Left cardiac atrium (tissue), 4 donors: ENCODE measurements around the gene GREB1L. TPM values are rescaled to one million over a fixed set of nuclear protein-coding genes. Genes with fewer than 3 reads are reported as not detected.
"Not testable (repeated sequence)": the region's sequence is repeated elsewhere in the genome, so short reads cannot be mapped to it uniquely, and the experiment has no call there.

Experiments
- ATAC-seq, 2 donors: fragments of 200-7000 bp; cut with Tn5 transposase; one replicate each; pipeline ENCODE4 v1.9.1; 2020; ENCODE audit warnings: mild to moderate bottlenecking in 2 of 2, moderate library complexity in 2 of 2
- DNase-seq: peaks from one replicate; pipeline ENCODE4 v3.0.0-alpha.2; 2020
- intact Hi-C, 2 donors: fragments of 100-400 bp; cut with DNase I; formaldehyde crosslinking; loops; one replicate each; pipeline versions ENCODE4 v1.14.1 to v1.15.1; 2022 to 2023
- total RNA-seq, 2 donors: library from RNA; stranded (reverse); fragmentation: NEBNext Ultra II Directional; extraction: Animal tissue kit (Norgen Biotek cat#: 25700); gene quantifications; one replicate each; pipeline ENCODE4 v1.2.1, GENCODE V29; 2021
- donor health status: DM: no; HTN: yes; CAD: no.
- donor health status: DM: no; HTN: yes; CAD: no; lungs with severe emphysema.
- donor health status: DM: yes; HTN: yes; CAD: no.
- donor health status: Dilated cardiomyopathy.

GREB1L gene
- total RNA-seq, 2 donors from 2014 or later = 12.0 to 19.7 TPM

- no peak for ATAC-seq
- no peak for DNase-seq
- intact Hi-C loops = no loop called here
Observed at GRCh38 chr18:21336846-21337245, 94.8 kb downstream of the GREB1L start.

DNA sequence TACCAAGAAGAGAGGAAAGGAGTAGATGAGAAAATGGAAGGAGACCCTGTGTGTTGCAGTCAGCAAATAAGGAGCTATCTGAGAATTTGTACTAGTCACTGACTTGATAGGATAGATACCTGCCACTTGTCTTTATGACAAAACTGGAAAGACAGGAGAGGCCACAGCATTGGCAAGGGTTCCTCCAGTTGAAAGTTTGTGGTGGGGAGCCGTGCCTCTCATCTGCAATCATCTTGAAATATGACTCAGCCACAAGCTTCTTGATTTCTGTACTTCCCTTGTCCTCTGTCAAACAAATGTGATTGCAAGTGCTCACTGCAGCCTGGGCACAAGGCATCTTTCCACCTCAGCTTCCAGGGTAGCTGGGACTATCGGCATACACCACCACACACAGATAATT lies 99.1 kb downstream of the GREB1L start:
- ATAC-seq = no peak
- intact Hi-C loops = no loop called here

DNA sequence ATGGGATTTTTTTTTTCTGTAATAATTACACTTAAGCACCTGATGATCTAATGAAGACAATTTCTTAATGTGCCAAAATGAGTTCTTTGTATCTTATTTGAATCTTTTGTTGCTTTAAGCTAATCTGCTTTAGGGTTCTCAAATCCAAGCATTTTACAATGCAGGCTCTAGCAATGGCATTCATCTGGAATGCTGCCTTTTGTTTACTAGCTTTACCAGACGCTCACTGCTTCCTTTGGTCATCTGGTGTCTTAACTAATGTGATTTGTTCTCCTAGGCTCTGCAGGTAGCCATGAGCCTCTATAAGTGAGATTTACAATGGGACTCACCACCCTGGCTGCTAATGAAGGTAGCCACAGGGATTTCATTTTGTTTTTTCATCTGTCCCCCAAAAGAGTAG lies 100.3 kb downstream of the GREB1L start:
- ATAC-seq = no peak
- no peak for DNase-seq
- intact Hi-C loops = no loop called here

More for the DNA sequence above, 99.1 kb downstream of the GREB1L start:
- no peak for DNase-seq

DNA sequence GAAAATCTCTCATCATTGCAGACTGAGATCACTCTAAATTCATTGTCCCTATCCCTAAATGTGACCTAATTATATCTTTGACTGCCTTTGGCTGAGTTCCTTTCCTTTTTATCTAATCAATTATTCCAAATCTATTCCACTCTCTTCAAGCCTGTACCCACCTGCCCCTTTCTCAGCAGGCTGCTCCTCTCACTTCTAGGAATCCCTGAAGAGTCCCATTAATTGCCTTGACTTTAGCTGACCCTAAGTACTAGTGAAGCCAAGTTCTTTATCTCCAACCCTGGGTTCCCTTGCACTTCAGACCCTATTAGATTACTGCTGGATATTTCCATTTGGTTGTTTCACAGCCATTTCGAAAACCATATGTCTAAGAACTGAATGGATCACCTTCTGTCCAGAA lies 102.8 kb downstream of the GREB1L start:
- ATAC-seq (no peak), DNase-seq (no peak)
- intact Hi-C loops = no loop called here

- intact Hi-C loops = no loop called here
- ATAC-seq (no peak), DNase-seq (no peak)
Observed at GRCh38 chr18:21345840-21346239, 103.8 kb downstream of the GREB1L start.

GRCh38 chr18:21359746-21360145 lies 117.7 kb downstream of the GREB1L start:
- DNase-seq (no peak), ATAC-seq (no peak)
- intact Hi-C loops = loop anchor here in 1 of 2 donors (10.0 kb wide), 2 partner anchors 55 to 115 kb away; partner anchors contain the start of gene GREB1L

DNA sequence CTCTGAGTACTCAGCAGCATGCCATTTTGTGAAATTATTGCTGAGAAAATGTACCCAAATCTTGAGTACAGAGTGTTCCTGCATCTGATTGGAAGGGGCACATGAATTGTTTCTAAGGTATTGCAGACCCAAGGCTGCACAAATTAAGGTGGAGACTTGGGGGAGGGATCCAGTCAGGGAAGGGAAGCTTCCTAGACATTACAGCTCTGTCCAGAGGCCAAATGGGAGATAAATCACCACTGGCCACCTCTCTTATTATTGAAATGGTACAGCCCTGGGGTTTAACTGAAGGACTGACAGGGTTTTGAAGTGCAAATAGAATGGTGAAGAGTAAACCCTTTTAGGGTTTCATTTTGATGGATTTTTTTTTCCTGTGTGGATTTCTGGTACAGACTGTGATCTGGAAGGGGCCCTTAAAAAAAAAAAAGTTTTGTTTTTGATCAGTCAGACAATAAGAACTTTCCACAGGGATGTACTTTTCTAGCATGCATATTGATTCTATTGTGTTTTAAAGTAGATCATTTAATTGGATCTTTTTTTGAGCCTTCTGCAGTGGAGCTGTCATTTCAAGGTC lies 119.4 kb downstream of the GREB1L start:
- DNase-seq = no peak
- ATAC-seq = peak; percentile 27 to 37
- intact Hi-C loops = loop anchor here in 1 of 2 donors (10.0 kb wide), 2 partner anchors 57 to 117 kb away; partner anchors contain the start of gene GREB1L

GRCh38 chr18:21362831-21363230 lies 120.8 kb downstream of the GREB1L start:
- no peak for DNase-seq
- ATAC-seq = no peak
- intact Hi-C loops = loop anchor here in 1 of 2 donors (10.0 kb wide), 2 partner anchors 58 to 118 kb away; partner anchors contain the start of gene GREB1L

DNA sequence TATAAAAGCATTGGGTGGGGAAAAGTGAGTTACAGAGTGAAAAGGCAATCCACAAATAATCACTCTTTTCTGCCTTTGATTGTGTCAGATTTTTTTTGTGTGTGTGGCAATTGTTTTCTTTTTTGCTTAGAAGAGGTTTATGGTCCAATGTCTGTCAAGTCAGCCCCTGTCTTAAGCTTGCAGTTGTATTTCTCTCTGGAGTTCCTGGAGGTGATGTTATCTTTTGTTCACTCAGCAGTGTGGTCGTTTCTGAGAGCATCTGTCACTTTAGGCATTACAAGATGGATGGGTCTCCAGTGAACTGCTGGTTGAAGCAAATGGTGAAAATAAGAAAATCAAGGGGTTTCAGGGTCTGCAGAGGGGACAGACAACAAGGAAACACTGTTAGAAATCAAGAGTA lies 121.3 kb downstream of the GREB1L start:
- no peak for ATAC-seq
- intact Hi-C loops = loop anchor here in 1 of 2 donors (10.0 kb wide), 2 partner anchors 59 to 119 kb away; partner anchors contain the start of gene GREB1L
- DNase-seq = no peak

DNA sequence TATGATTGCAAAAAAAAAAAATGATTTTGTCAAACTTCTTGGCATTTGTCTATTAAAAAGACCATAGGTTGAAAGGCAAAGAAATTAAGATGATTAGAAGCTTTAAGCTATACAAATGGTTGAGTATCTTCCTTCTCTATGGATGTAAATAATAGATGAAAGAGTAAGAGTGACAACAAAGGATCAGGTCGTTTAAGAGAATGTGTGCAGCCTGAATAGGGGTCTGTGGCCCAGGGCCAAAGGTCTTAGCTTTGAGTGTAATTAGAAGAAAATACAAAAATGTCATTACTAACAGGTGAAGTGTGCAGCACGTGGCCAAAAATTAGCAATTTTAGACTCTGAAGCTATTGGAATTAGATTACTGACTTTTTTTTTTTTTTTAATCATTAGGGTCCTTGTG lies 122.4 kb downstream of the GREB1L start:
- no peak for DNase-seq
- ATAC-seq = no peak
- intact Hi-C loops = loop anchor here in 1 of 2 donors (10.0 kb wide), 2 partner anchors 60 to 120 kb away; partner anchors contain the start of gene GREB1L

- intact Hi-C loops = loop anchor here in 1 of 2 donors (10.0 kb wide), 2 partner anchors 62 to 122 kb away; partner anchors contain the start of gene GREB1L
- ATAC-seq = no peak
Observed at GRCh38 chr18:21366896-21367295, 124.9 kb downstream of the GREB1L start.

GRCh38 chr18:21369146-21369545 lies 127.1 kb downstream of the GREB1L start:
- intact Hi-C loops = loop anchor here in 1 of 2 donors (10.0 kb wide), 2 partner anchors 64 to 124 kb away; partner anchors contain the start of gene GREB1L
- no peak for ATAC-seq
- DNase-seq = no peak

More at GRCh38 chr18:21366896-21367295, 124.9 kb downstream of the GREB1L start:
- DNase-seq = no peak

GRCh38 chr18:21369597-21369996 lies 127.6 kb downstream of the GREB1L start:
- intact Hi-C loops = loop anchor here in 1 of 2 donors (10.0 kb wide), 2 partner anchors 65 to 125 kb away; partner anchors contain the start of gene GREB1L
- not testable (repeated sequence) for ATAC-seq, DNase-seq

GRCh38 chr18:21383031-21383430 lies 141.0 kb downstream of the GREB1L start:
- intact Hi-C loops = no loop called here
- DNase-seq (no peak), ATAC-seq (no peak)

- no peak for ATAC-seq
- intact Hi-C loops = no loop called here
Observed at GRCh38 chr18:21386523-21387240, 144.7 kb downstream of the GREB1L start.

DNA sequence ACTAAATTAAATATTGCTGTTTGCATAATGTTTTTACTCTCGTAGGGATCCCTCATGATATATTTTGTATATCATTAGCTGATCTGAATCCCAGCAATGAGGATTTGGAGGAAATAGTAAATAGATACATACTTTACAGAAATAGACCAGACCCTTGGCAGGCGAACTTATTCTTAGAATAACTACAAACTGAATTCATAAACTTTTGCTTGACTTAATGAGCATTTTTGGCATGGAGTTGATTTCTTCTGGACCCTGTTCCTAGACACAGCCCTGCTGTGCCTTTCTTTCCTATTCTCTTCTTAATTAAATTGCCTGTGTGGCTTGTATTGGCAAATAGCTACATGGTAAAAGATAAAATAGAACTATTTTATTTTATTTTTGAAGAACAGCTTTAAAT lies 145.9 kb downstream of the GREB1L start:
- intact Hi-C loops = no loop called here
- DNase-seq = no peak
- ATAC-seq = no peak

More at GRCh38 chr18:21386523-21387240, 144.7 kb downstream of the GREB1L start:
- DNase-seq = no peak

- no peak for DNase-seq
- ATAC-seq = no peak
- intact Hi-C loops = no loop called here
Observed at GRCh38 chr18:21389283-21389682, 147.3 kb downstream of the GREB1L start.

DNA sequence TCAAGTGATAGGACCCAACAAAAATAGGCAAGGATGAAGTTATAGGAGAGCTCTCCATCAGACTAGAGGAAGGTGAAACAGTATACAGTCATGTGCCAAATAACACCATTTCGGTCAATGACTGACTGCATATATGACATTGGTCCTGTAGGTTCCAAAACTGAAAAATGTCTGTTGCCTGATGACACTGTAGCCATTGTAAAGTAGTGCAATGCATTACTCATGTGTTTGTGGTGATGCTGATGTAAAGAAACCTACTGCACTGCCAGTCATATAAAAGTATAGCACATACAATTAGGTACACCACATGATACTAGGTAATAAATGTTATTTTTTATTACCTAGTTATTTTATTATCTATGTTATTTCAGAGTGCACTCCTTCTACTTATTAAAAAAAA lies 147.9 kb downstream of the GREB1L start:
- intact Hi-C loops = no loop called here
- DNase-seq (no peak), ATAC-seq (no peak)

- no peak for DNase-seq
- intact Hi-C loops = no loop called here
- peak in 1 of 2 donors; percentile 41 for ATAC-seq
Observed at GRCh38 chr18:21391074-21391673, 149.1 kb downstream of the GREB1L start.

DNA sequence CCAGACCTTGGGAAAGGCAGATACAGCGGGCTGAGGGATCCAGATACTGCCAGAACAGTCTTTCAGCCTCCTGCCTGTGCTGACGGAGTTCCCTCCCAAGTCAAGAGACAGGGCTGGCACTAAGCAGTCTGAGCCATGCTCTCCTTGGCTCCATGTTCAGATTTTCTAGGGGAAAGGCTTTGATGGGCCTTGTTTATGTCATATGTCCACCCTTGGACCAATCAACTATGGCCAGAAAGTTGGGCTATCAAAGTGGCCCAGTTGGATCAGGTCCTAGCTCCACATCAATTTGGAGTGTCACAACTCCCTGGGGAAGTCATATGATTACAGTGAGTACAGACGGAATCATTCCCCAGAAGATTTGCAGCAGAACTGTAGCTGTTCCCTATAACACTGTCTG lies 152.0 kb downstream of the GREB1L start:
- intact Hi-C loops = no loop called here
- peak; percentile 18 for DNase-seq
- ATAC-seq = peak; percentile 71 to 93
